Activated CD4-positive, alpha-beta T cell treated with anti-CD3 and anti-CD28 coated beads, Interleukin-2, Interleukin-6, amounts not matched to agents 100 ng/mL and 50 ng/mL, durations not matched to agents 16 hours and 8 hours (primary cell): Measurements from ENCODE around the gene CYB5B.

Experiments
- DNase-seq: peaks from one replicate; pipeline ENCODE4 v3.0.0-alpha.2; 2020

CYB5B gene

GRCh38 chr16:69424053-69424934, at the start of gene CYB5B:
Gene CYB5B (plus strand): TSS chr16:69424619. CDS start chr16:69424684, 65 bp downstream.
- DNase-seq: peak; percentile 98

GRCh38 chr16:69376393-69377059, 47.9 kb upstream of the CYB5B start:
- no peak for DNase-seq

GRCh38 chr16:69378036-69378435, 46.4 kb upstream of the CYB5B start:
- DNase-seq: no peak

GRCh38 chr16:69378760-69379159, 45.7 kb upstream of the CYB5B start:
- no peak for DNase-seq

GRCh38 chr16:69381231-69381630, 43.2 kb upstream of the CYB5B start:
- no peak for DNase-seq

- DNase-seq: no peak
Measured at GRCh38 chr16:69382421-69382820, 42.0 kb upstream of the CYB5B start.

GRCh38 chr16:69384974-69385373, 39.4 kb upstream of the CYB5B start:
- DNase-seq: no peak

- no peak for DNase-seq
Measured at GRCh38 chr16:69386596-69386995, 37.8 kb upstream of the CYB5B start.

GRCh38 chr16:69393898-69394849, 30.2 kb upstream of the CYB5B start:
- DNase-seq: no peak

GRCh38 chr16:69395859-69396186, 28.6 kb upstream of the CYB5B start:
- no peak for DNase-seq

- peak; percentile 80 for DNase-seq
Measured at GRCh38 chr16:69396187-69397061, 28.0 kb upstream of the CYB5B start.

GRCh38 chr16:69397821-69398521, 26.4 kb upstream of the CYB5B start:
- DNase-seq: no peak

GRCh38 chr16:69399361-69399760, 25.1 kb upstream of the CYB5B start:
- DNase-seq: no peak

- no peak for DNase-seq
Measured at GRCh38 chr16:69402439-69402838, 22.0 kb upstream of the CYB5B start.

- no peak for DNase-seq
Measured at GRCh38 chr16:69404275-69404805, 20.1 kb upstream of the CYB5B start.

- DNase-seq: no peak
Measured at GRCh38 chr16:69405326-69405725, 19.1 kb upstream of the CYB5B start.

- no peak for DNase-seq
Measured at GRCh38 chr16:69405757-69406156, 18.7 kb upstream of the CYB5B start.

GRCh38 chr16:69406780-69407331, 17.6 kb upstream of the CYB5B start:
- no peak for DNase-seq

- no peak for DNase-seq
Measured at GRCh38 chr16:69407702-69408323, 16.6 kb upstream of the CYB5B start.

- no peak for DNase-seq
Measured at GRCh38 chr16:69408475-69408874, 15.9 kb upstream of the CYB5B start.
